HG02885 (cell line): ENCODE results near the gene KLHL29.

ENCODE experiments used
- ATAC-seq: cut with Tn5 transposase; IDR thresholded peaks from one replicate; pipeline ENCODE4 v1.9.1; 2021; ENCODE audit warnings: mild to moderate bottlenecking; ENCODE audit not compliant: unreplicated experiment, poor library complexity

KLHL29 gene

GRCh38 chr2:23487735-23488492 is 102.9 kb downstream of the KLHL29 start:
- peak; percentile 70 for ATAC-seq

DNA sequence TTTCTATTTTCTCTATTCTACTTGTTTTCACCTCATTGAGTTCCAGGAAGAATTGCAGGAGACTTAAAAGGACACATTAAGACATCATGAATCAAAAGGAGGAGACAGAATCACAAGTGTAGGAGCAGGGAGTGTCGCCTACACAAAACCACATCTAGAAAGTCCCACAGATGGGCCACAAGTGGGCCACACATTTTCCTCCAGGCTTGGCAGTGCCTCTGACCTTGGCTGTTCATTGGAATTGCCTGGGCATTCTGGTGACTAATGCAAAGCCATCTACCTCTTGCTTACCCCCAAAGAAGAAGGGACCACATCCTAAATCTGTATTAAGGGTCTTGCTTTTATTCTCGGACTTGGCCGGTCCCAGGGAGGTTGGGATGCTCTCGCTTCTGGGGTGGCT is 103.6 kb downstream of the KLHL29 start:
- ATAC-seq = no peak

DNA sequence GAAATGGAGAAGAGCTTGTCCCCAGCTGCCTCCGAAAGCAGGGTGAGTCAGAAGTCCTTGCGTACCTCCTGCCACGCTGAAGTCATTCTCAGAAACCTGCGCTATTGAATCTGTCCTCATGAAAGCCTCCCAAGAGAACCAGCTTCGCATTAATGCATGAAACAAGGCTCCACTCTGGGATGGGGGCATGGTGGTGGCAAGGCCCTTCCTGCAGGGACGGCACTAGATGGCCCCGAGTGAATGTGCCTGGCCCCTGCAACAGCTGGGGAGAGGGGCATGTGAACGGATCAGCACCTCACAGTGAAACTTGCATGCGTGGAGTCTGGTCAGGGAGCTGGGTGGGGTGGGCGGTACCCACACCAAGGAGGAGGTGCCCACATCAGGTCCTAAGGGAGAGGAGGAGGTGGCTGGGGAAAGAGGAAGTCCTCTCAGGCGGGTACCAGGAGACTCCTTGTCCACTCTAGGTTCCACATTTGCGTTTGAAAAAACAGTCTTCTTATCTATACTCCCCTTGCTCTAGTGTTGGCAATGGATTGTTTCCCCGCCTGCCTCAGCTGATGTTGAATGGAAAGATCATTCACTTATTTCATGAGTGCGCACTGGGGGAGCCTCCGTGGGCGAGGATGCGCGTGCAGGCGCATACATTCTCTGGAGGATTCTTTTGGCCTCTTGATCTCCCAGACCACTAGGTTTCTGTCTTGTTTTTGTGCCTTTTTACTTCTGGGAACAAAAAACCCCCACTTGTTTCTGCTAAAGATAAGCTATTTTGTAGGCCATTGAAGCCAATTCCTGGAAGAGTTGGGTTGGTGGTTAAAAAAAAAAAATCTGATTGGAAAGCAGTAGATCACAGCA is 104.7 kb downstream of the KLHL29 start:
- no peak for ATAC-seq

DNA sequence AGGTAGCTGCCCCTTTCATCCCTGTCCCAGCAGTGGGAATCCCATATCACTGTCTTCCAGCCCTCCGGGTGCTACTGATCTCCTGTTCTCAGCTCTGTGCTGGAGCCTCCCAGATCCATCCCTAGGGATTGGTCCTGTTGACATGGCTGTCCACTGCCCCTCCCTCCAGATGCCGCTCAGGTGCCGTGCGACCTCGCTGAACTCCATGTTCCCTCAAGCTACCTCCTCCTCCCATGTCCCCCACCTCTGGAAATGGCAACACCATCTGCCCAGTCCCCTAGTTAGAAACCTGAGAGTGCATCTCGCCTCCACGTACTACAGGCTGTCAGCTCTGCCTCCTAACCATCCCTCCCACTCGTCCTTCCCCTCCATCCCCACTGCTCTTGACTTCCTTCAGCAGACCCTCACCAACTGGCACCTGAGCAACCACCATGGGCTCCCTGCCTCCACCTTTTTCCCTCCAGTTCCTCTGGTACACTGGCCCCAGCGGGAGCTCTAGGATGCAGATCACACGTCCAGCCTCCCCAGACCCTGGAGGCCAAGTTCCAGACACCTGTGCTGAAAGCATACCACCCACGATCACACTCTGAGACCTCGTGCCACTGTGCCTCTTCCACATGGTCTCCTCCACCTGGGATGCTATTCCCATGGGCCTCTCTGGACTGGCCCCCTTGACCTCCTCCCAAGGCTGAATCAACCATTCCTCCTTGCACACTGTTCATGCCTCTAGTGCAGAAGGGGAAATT is 106.8 kb downstream of the KLHL29 start:
- ATAC-seq = no peak

- ATAC-seq = no peak
Observed at GRCh38 chr2:23492337-23492675, 107.3 kb downstream of the KLHL29 start.

DNA sequence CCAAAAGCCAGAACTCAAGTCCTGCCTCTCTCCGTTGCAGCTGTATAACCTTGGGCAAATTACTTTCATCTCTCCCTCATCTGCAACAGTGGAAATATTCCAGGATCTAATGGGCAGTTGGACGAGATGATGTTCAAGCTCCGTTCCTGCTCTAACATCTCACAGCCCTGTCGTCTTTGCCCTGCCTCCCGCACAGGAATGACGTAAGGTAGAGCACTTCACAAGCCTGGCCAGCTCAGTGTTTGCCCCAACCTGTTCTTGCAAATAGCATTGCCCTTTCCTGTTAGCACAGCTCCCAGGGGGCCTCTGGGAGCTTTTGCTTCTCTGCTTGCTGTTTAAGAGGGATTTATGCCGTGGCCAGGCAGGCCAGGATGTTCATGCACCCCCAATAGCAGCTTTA is 107.9 kb downstream of the KLHL29 start:
- no peak for ATAC-seq

DNA sequence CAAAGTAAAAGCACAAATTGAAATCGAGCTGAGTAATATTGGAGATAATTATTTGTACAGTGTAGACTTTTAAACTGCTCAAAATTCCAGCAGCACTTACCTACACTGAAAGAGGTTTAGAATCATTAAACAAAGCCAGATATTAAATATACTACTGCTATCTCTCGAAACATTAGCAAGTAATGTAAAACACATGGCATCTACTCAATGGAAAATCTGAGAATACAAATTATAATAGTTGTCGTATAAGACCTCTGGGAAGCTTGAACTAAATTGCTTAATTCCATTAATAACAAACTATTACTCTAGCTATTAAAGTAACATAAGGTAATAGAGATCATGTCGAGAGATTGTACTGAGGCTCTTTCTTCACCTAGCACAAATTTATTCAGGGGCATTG is 108.9 kb downstream of the KLHL29 start:
- ATAC-seq = no peak

DNA sequence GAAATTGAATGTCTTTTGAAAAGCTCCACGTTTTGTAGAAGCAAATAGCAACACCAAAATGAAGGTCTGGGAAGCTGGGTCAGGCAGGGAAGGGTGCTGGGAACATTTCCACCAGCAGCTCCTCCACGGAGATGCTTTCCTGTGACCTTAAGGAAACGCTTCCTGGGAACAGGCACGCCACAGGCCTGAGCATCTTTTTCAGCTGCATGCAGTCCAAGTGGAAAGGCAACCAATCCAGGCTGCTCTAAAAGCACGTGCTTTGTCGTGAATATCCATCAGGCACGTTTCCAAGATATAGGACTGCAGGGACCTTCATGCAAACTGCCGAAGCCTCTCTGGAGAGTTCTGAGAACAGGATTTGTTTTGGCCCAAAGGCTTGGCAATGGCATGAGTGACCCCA is 109.3 kb downstream of the KLHL29 start:
- no peak for ATAC-seq

- no peak for ATAC-seq
Observed at GRCh38 chr2:23495661-23496114, 110.7 kb downstream of the KLHL29 start.

GRCh38 chr2:23496456-23496855 is 111.5 kb downstream of the KLHL29 start:
- ATAC-seq = no peak

GRCh38 chr2:23497063-23497462 is 112.1 kb downstream of the KLHL29 start:
- no peak for ATAC-seq

DNA sequence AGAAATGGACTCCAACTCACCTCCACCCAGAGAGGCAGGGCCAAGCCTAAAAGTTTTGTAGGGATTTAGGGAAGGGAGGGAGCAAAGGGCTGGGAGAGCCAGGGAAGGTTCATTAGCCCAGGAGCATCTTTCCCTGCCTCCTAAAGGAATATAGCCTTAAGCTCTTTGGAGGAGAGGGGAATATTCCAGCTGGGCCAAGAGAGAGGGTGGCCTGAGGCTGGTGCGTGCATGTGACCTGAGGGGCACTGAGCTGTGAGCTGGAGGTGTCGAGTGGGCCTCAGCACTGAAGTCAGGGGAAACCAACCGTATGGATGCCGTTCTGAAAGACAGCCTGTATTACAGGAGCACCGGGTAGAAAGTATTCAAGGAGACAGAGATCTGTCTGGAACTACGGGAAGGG is 112.6 kb downstream of the KLHL29 start:
- ATAC-seq = no peak

DNA sequence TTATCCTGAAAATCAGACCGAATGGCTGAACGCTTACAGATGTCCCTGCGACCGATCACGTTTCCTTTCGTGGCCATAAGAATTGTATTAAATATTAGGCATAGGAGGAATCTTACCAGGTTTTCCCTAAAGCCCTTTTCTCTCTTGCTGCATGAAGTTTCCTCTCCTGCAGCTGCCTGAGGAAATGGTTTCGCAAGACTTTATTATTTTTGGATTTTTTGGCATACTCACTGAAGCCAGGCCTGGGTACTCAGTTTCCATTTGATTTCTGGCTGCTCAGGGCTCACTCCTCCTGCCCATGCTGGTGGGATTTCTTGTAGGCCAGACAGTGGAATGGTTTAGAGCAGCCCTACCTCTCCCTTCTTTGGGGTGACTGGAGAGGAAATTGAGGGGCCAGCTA is 114.0 kb downstream of the KLHL29 start:
- no peak for ATAC-seq

GRCh38 chr2:23499439-23499838 is 114.5 kb downstream of the KLHL29 start:
- no peak for ATAC-seq

GRCh38 chr2:23500836-23501235 is 115.9 kb downstream of the KLHL29 start:
- no peak for ATAC-seq

- ATAC-seq = no peak
Observed at GRCh38 chr2:23502096-23502495, 117.1 kb downstream of the KLHL29 start.

DNA sequence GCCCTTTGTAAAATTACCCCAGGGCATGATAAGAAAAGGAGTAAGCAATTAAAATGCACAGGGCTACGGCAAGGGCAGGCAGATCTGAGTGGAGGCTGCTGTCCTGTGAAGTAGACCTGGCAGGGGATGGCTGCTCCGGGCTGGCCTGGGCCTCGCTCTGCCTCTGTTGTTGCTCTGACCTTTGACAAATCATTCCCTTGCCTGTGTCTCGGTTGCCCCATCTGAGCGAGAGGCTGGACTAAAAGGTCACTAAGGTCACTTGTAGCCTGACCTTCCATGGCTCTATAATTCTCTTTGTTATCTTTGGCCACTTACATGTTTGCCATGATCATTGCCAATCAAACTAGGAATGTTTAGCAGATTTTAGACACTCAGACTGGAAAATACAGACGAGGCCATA is 118.1 kb downstream of the KLHL29 start:
- no peak for ATAC-seq

- no peak for ATAC-seq
Observed at GRCh38 chr2:23503682-23504081, 118.7 kb downstream of the KLHL29 start.

DNA sequence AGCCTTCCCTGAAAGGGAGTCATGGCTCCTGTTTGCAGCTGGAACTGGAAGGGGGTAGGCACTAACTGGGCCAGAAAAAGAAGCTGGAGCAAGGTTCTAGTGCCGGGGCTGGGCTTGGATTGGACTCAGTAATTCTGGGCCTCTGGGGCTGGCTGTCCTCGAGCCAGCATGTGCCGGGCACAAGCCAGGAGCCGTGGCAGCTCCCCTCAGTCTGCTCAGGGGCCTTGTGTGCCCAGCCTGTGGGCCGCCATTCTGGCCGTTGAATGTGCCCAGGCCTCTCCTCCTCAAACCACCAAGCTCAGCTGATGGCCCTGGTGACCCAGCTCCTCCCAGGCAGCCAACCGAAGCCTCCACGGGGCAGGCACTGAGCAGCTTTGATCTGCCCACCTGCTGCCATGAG is 119.6 kb downstream of the KLHL29 start:
- no peak for ATAC-seq

GRCh38 chr2:23505218-23505983 is 120.4 kb downstream of the KLHL29 start:
- no peak for ATAC-seq
